ENCODE data around the gene ERGIC3.

Gene ERGIC3

DNA sequence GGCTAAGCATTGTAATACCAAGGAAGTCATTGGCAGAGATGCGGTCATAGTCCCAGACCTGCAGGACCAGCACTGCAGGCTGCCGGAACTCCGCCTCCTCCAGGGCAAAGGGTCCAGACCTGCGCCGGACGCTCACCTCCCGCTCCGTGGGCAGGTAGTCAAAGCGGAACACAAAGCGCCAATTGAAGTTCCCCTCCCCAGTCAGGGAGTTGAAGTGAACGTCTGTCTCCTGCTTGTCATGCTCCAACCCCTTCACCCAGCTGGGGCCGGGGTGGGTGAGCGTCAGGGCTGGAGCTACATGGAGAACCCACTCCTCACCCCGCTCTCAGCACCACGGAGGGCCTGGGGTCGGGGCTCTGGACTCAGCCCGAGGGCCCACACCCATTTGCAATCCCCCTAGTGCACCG is 18.2 kb downstream of the ERGIC3 start:
- in situ Hi-C loops (cut with HindIII; ENCODE audit: low sequenced_read_pairs): no loop called here

- in situ Hi-C loops (cut with HindIII; ENCODE audit: low sequenced_read_pairs): no loop called here
These were observed 18.7 kb downstream of the ERGIC3 start for GRCh38 chr20:35560541-35560940.

DNA sequence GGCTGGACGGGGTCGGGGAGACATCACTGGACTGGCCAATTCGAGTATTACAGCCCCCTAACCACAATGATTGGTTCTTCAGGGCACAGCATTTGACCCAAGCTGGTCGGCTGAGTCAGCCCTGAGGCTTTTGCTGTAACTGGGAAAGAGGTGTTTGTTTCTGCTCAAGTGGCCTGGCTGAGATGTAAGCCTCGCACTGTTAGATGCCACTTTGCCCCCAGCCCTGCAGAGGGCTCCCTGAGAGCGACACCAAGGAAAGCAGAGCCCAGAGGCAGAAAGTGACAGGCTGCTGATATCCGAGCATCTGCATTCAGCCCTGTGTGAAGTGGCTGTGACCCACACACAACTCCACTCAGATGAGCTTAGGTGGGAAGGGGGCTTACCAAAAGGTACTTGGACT is 19.4 kb downstream of the ERGIC3 start:
- in situ Hi-C loops (cut with HindIII; ENCODE audit: low sequenced_read_pairs): no loop called here

GRCh38 chr20:35561671-35562070 is 19.8 kb downstream of the ERGIC3 start:
- in situ Hi-C loops (cut with HindIII; ENCODE audit: low sequenced_read_pairs): no loop called here

DNA sequence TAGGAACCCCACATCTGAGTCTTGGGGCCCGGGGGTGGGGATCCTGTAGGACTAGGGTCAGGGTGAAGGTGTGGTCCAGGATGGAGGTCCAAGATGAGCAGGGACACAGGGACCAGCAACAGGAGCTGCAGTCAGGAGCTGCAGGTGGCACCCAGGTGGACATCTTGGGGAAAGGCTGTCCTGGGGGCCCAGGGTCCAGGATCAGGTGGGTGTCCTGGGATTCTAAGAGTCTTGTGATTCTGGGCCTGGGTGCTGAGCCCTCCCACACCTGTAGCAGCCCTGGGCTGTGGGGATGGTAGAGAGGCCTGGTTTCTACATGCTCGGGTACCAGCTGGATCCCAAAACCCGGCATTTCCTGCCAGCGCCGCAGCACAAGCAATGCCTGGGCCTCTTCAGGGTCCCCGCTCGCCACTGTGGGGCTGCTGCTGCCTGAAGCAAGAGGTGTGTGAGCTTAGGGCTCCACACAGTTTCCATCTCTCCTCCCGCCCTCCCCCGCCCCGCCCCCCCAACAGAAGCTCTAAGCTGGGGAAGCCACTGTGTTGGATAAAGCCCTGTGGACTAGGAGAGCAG is 20.7 kb downstream of the ERGIC3 start:
- in situ Hi-C loops (cut with HindIII; ENCODE audit: low sequenced_read_pairs): no loop called here

DNA sequence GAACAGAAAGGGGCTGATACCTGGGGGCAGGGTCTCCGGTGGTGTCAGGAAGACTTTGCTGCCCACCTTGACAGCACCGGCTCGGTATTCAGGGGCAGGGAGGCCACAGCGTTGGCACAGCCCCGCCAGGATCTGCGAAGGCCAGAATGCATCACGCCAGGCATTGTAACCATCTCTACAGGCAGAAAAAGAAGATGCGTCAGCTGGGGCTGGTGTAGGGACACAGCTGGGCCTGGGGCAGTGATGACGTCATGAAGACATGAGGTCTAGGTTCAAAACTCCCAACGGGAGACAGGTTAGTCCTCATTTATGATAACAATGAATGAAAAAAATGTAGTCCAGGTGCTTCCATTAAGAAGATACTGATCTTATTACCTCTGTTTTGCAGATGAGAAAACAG is 22.0 kb downstream of the ERGIC3 start:
- in situ Hi-C loops (cut with HindIII; ENCODE audit: low sequenced_read_pairs): no loop called here

DNA sequence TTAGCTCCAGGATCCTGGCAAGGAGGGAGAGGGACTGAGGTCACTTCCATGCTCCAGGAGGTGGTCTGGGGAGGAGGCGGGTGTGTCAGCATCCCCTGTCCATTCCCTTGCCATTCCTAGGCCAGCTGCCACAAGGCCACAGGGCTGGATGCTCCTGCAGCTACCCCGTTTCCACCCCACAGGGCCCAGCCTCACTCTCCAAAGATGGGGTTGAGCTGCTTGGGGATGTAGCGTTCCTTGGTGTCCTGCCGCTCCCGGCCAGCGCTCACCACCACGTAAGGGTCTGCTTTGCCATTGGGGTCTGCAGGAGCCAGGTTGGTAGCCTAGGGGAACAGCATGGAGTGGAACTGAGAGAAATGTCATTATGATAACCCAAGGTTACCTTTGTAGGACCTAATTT is 23.0 kb downstream of the ERGIC3 start:
- in situ Hi-C loops (cut with HindIII; ENCODE audit: low sequenced_read_pairs): no loop called here

- in situ Hi-C loops (cut with HindIII; ENCODE audit: low sequenced_read_pairs): no loop called here
These were observed 26.8 kb downstream of the ERGIC3 start for GRCh38 chr20:35568645-35569044.

- in situ Hi-C loops (cut with HindIII; ENCODE audit: low sequenced_read_pairs): no loop called here
These were observed 29.7 kb downstream of the ERGIC3 start for GRCh38 chr20:35571555-35571954.

- in situ Hi-C loops (cut with HindIII; ENCODE audit: low sequenced_read_pairs): no loop called here
These were observed 31.0 kb downstream of the ERGIC3 start for GRCh38 chr20:35572838-35573237.

- in situ Hi-C loops (cut with HindIII; ENCODE audit: low sequenced_read_pairs): no loop called here
These were observed 34.1 kb downstream of the ERGIC3 start for GRCh38 chr20:35575958-35576357.

DNA sequence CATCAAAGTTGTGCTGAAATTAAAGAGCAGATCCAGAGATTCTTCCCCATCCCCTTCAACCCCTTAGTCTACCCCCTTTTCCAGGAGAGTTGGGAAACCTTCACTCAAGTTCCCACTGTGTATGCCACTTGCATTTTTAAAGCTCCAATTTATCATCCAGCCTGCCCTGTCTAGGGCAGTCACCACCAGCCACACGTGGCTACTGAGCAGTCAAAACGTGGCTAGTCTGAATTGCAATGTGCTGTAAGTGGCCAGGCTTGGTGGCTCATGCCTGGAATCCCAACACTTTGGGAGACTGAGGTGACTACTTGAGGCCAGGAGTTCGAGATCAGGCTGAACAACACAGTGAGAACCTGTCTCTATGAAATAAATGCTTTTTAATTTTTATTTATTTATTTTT is 34.9 kb downstream of the ERGIC3 start:
- in situ Hi-C loops (cut with HindIII; ENCODE audit: low sequenced_read_pairs): no loop called here

DNA sequence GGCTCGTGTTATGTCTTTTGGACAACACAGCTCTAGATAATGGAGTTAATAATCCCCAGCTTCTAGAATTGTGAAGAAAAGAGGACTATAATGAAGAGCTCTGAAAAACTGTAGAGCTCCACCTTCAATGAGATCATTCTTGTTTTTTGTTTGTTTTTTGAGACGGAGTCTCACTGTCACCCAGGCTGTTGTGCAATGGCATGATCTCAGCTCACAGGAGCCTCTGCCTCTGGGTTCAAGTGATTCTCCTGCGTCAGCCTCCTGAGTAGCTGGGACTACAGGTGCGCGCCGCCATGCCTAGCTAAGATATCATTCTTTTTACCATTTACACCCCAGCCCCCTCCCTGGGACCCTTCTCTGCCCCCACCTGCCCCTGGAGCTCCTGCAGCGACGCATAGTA is 36.6 kb downstream of the ERGIC3 start:
- in situ Hi-C loops (cut with HindIII; ENCODE audit: low sequenced_read_pairs): no loop called here

- in situ Hi-C loops (cut with HindIII; ENCODE audit: low sequenced_read_pairs): no loop called here
These were observed 37.3 kb downstream of the ERGIC3 start for GRCh38 chr20:35579196-35579595.

DNA sequence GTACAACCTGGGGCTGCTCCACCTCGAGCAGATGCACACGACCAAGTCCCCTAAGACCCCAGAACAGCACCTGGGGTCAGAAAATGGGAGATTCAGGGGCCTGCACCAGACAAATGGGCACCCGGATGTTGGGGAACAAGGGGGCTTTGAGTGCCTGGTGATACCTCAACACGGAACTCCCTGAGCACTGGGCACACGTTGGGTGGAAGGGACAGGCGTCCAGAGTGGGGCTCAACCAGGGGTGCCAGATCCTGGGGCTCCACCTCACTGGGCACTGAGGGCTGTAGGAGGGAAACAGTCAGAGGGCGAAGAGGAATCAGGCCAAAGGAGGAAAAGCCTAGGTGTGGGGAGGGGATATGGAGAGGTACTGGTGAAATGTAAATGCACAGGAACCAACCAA is 40.3 kb downstream of the ERGIC3 start:
- in situ Hi-C loops (cut with HindIII; ENCODE audit: low sequenced_read_pairs): no loop called here

DNA sequence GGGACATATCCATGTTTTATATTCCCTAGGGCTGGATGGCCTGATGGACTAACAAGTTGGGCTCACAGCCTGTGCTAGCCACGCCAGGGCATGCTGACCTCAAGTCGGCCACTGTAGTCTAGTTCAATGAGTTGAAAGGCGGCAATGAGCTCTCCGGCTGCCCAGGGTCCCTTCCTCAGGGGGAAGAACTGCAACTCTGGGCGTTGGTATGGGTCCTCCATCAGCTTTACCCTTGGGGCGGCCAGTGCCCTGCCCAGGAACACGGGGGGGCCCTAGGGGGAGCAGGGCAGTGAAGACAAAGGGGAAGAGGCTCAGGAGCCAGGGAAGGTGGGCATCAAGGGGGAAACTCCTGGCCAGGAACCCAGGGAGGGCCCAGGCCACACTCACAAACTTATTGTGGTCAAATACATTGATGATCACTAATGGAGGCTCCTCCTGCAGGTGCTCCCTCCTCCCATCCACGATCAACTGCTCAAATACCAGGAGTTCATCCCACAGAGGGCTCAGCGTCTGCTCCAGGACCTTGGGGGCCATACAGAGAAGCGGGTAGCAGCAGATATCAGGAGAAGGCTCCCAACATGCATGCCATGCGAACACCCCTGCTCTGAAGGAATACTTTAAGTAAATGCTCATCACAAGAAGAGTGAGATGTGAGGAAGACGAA is 41.0 kb downstream of the ERGIC3 start:
- in situ Hi-C loops (cut with HindIII; ENCODE audit: low sequenced_read_pairs): no loop called here

DNA sequence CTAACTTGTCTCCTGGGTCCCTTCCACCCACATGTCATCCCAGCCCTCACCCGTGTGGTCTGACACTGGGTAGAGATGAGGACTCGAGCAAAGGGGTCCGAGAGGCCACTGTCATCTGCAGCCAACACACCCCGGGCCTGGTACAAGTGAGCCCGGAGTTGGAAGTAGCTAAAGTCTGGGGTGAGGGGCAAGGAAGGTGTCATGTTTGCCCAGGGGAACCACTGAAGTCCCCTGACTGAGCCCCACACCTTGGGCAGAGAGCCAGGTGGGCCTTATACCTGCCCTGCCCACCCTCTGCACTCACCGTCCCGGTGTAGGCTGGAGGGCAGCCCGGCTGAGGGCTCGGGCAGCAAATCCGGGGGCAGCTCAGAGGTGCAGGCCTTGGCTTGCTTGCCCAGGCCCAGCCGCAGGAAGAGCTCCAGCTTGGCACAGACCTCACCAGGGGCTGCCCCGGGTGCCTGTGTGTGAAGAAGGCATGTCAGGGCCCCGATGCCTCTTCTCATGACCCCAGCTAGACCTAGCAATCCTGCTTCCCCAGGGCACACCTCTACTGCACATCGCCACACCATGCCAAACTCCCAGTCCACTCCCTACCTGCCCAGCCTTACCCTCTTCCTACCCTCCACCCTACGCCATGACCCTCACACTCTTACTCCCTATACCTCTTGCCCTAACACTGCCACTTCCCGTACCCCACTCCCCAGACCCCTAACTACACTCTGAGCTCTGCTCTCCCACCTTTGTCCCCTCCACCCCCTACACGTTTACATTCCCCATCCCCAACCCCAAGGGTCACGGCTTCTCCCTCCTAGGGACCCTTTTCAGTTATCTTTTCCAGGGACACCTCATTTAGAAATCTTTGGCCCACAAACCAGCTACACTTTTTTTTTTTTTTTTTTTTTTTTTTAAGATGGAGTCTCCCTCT is 42.0 kb downstream of the ERGIC3 start:
- in situ Hi-C loops (cut with HindIII; ENCODE audit: low sequenced_read_pairs): no loop called here

- in situ Hi-C loops (cut with HindIII; ENCODE audit: low sequenced_read_pairs): no loop called here
These were observed 45.0 kb downstream of the ERGIC3 start for GRCh38 chr20:35586751-35587425.

DNA sequence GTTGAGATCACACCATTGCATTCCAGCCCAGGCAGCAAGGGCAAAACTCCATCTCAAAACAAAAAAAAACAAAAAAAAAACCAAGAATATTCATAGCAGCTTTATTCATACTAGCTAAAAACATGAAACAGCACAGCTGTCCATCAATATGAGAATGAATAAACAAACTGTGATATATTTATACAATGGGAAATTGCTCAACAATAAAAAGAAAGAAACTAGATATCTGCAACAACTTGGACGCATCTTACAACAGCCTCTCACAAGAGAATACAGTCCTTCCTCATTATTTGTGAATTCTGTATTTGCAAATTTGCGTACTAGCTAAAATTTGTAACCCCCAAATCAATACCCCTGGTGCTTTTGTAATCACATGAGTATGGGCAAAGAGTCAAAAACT is 45.6 kb downstream of the ERGIC3 start:
- in situ Hi-C loops (cut with HindIII; ENCODE audit: low sequenced_read_pairs): no loop called here

GRCh38 chr20:35588397-35588796 is 46.5 kb downstream of the ERGIC3 start:
- in situ Hi-C loops (cut with HindIII; ENCODE audit: low sequenced_read_pairs): no loop called here

DNA sequence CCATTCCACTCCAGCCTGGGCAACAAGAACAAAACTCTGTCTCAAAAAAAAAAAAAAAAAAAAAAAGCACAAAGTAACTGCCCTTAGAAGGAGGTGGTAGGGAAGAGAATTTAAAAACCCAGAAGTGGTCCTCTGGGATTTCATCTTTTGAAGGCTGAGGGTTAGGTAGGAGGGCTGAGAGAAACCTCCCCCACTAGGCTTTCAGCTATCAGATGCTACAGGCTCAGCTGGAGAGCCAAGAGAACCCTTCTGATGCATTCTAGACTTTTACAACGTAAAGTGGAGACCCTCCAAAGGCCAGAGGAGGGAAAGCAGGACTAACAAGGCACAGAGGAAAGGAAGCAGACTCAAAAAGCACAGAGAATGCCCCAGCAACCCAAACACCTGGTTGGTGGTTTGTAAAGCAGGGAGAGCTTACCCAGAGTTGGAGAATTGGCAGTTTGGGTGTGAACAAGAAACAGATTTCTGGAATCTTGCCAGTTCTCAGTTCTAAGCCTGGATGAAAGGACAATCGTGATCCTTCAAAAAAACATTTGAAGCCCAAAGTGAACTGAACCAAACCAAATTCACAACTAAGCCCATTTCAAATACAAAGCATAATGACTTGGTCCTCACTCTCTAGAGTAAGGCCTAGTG is 50.6 kb downstream of the ERGIC3 start:
- in situ Hi-C loops (cut with HindIII; ENCODE audit: low sequenced_read_pairs): no loop called here

All from endothelial cell of hepatic sinusoid (primary cell).